GM20000 (cell line): ENCODE data around the gene PRR19.

Experiments
- DNase-seq: peaks from one replicate; pipeline ENCODE4 v3.0.0; 2012; ENCODE audit warnings: low spot score
- TF ChIP-seq, protein P1 (sequence below): IDR thresholded peaks from 2 replicates; pipeline ENCODE4 v1.5.1; 2012; ENCODE audit warnings: mild to moderate bottlenecking, control low read depth; ENCODE audit errors: extremely low read depth, missing control alignments

The PRR19 gene

DNA sequence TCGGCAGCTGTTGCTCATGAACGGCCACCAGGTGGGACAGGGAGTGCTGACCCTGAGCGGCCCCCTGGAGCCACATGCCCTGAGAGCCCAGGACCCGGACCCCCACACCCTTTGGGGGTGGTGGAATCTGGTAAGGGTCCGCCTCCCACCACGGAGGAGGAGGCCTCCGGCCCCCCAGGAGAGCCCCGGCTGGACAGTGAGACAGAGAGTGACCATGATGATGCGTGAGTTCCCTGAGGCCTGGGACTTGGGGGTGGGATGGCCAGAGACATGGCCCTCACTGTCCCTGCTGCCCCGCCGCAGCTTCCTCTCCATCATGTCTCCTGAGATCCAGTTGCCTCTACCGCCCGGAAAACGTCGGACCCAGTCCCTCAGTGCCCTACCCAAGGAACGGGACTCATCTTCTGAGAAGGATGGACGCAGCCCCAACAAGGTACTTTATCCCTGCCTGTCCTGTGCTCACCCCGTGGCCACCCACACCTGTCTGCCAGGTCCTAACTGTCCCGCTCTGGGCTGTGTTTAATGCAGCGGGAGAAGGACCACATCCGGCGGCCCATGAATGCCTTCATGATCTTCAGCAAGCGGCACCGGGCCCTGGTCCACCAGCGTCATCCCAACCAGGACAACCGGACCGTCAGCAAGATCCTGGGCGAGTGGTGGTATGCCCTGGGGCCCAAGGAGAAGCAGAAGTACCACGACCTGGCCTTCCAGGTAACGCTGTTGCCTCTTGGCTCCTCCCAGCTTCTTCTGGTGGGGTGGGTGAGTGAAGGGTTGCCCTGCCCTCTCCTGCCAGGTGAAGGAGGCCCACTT lies 14.7 kb upstream of the PRR19 start:
- TF ChIP-seq, protein P1, sequence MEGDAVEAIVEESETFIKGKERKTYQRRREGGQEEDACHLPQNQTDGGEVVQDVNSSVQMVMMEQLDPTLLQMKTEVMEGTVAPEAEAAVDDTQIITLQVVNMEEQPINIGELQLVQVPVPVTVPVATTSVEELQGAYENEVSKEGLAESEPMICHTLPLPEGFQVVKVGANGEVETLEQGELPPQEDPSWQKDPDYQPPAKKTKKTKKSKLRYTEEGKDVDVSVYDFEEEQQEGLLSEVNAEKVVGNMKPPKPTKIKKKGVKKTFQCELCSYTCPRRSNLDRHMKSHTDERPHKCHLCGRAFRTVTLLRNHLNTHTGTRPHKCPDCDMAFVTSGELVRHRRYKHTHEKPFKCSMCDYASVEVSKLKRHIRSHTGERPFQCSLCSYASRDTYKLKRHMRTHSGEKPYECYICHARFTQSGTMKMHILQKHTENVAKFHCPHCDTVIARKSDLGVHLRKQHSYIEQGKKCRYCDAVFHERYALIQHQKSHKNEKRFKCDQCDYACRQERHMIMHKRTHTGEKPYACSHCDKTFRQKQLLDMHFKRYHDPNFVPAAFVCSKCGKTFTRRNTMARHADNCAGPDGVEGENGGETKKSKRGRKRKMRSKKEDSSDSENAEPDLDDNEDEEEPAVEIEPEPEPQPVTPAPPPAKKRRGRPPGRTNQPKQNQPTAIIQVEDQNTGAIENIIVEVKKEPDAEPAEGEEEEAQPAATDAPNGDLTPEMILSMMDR: no peak
- no peak for DNase-seq

DNA sequence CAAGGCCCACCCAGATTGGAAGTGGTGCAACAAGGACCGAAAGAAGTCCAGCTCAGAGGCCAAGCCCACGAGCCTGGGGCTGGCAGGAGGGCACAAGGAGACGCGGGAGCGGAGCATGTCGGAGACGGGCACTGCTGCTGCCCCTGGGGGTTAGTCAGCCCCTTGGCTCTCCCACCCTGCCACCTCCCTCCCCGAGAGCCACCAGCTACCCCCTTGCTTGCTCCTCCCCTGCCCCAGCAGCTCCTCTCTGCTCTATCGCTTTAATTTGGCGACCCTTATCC lies 14.2 kb upstream of the PRR19 start:
- no peak for DNase-seq
- TF ChIP-seq, protein P1: no peak

DNA sequence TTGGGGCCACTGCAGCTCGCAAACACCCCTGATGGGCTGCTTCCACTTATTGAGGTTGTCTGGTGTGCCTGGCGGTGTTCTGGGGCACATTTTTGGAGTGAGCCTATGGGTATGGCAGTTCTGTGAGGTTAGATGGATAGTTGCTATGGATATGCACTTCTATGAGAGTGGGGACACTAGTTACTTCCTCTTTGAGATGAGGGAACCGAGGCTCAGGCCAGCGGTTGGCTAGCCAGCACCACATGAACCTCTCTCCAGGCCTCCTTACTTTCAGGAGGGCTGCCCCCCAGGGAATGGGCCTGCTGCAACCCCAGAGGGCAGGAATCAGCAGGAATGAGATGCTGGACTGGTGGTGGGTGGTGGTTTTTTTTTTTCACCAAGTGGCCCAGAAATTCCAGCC lies 13.5 kb upstream of the PRR19 start:
- no peak for DNase-seq
- TF ChIP-seq, protein P1: no peak

DNA sequence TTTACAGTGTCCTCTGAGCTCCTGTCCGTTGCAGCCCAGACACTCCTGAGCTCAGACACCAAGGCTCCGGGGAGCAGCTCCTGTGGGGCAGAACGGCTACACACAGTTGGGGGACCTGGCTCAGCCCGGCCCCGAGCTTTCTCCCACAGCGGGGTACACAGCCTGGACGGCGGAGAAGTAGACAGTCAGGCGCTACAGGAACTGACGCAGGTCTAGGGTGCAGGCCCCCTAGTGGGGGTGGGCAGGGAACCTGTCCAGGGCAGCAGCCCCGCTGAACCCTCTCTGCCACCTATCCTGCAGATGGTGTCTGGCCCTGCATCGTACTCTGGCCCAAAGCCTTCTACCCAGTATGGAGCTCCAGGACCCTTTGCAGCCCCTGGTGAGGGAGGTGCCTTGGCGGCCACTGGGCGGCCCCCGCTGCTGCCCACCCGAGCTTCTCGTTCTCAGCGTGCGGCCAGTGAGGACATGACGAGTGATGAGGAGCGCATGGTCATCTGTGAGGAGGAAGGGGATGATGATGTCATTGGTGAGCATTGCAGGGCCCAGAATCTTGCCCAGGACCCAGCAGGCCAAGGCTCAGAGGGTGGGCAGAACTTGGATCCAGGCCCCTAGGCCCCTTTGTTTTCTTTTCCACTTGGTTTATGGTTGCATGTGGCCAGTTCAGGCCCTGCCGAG lies 12.9 kb upstream of the PRR19 start:
- no peak for DNase-seq
- TF ChIP-seq, protein P1: no peak

DNA sequence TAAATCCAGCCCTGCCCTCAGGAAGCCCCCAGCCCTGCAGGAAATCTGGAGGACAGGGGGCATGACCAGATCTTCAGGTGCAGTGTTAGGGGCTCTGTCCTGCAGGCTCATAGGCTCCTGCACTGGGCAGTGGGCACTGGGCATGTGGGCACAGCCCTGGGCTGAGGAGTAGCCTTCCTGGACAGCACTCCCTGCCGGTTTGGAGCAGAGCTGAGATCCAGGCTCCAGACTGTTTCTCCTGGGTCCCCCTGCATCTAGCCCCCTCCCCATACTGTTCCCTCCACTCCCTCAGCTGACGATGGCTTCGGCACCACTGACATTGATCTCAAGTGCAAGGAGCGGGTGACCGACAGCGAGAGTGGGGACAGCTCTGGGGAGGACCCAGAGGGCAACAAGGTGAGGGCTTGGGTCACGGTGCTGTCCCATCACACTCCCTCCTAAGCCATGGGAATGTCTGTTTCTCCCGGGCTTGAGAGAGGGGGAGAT lies 12.3 kb upstream of the PRR19 start:
- TF ChIP-seq, protein P1: no peak
- no peak for DNase-seq

DNA sequence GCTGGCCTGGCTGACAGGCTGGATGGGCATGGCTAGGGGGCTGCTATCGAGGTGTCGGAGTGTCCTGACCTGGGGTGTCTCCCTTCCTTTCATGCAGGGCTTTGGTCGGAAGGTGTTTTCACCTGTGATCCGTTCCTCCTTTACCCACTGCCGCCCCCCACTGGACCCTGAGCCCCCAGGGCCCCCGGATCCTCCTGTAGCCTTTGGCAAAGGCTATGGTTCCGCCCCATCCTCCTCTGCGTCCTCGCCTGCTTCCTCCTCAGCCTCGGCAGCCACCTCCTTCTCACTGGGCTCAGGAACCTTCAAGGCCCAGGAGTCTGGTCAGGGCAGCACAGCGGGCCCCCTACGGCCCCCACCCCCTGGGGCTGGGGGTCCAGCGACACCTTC lies 11.8 kb upstream of the PRR19 start:
- TF ChIP-seq, protein P1: no peak
- no peak for DNase-seq
